ENCODE measurements around the gene ATP6V0A1. TPM values are rescaled to one million over a fixed set of nuclear protein-coding genes. Genes with fewer than 3 reads are reported as not detected.
A peak's percentile ranks its signal among the peaks of the same experiment; 100 is the strongest.

ATP6V0A1 gene
- total RNA-seq, 4 donors from 2014 or later = 51.9 to 74.9 (median 63.9) TPM

DNA sequence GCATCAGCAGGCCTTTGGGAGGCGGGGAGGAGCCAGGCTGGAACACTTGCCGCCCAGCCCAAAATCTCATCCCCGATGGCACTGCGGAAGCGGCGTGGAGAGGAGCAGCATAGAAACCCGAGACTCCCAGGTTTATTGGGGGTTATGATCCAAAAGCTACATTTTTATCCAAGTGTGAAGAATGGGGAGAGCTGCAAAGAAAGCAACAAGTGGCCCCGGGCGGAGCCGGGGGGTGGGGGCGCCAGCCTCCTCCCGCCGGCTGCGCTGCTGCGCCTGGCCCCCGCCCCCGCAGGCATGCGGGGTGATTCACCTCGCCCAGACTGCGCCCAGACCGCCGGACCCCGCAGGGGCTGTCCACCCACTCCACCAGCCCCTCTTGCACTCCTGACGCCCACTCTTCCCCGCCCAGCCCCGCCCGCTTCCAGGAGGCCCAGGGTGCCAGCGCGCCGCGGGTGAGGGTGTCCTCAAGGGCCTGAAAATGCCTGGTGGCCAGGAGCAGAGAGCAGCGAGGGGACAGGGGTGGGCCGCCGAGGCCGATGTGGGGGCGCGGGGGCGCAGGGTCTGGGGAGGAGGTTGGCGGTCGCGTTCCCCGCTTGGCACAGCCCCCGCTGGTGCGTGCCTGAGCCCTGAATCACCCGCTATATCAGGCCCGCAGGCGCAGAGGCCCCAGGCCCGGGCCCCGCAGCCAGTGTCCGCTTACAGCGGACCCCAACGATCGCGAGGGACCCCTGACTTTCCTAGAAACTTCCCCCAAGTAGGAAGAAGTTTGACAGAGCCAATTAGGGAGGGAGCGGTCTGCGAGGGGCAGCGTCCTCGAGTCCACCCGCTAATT, 37.0 kb upstream of the ATP6V0A1 start:
- TF ChIP-seq EP300 (IDR thresholded peaks at IDR 0.05) (no peak), POLR2AphosphoS5 (IDR thresholded peaks at IDR 0.05) (peak; percentile 8 to 56), POLR2A (IDR thresholded peaks at IDR 0.05; ENCODE audit: low read depth) (peak; percentile 8)
- TF ChIP-seq, protein P1, sequence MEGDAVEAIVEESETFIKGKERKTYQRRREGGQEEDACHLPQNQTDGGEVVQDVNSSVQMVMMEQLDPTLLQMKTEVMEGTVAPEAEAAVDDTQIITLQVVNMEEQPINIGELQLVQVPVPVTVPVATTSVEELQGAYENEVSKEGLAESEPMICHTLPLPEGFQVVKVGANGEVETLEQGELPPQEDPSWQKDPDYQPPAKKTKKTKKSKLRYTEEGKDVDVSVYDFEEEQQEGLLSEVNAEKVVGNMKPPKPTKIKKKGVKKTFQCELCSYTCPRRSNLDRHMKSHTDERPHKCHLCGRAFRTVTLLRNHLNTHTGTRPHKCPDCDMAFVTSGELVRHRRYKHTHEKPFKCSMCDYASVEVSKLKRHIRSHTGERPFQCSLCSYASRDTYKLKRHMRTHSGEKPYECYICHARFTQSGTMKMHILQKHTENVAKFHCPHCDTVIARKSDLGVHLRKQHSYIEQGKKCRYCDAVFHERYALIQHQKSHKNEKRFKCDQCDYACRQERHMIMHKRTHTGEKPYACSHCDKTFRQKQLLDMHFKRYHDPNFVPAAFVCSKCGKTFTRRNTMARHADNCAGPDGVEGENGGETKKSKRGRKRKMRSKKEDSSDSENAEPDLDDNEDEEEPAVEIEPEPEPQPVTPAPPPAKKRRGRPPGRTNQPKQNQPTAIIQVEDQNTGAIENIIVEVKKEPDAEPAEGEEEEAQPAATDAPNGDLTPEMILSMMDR (IDR thresholded peaks at IDR 0.05) = no peak
- WGBS = 0% methylated on average over 23 of the region's 59 CpGs
- intact Hi-C loops (cut with DNase I) = loop anchor here (5.0 kb wide), 1 partner anchor 36 kb away; the partner anchor contains the start of gene ATP6V0A1
- no peaks in the 10 kb centered on the region for H3K9me3 ChIP-seq
- no peaks in the 10 kb centered on the region for H3K27me3 ChIP-seq
- peaks cover 54 to 70% (median 68%) of the 10 kb centered on the region in 4 donors for H3K4me1 ChIP-seq
- no peaks in the 10 kb centered on the region for H3K36me3 ChIP-seq
- peak overlapping the region; percentile 83 to 99 (median 96) for H3K4me3 ChIP-seq
- H3K27ac ChIP-seq (replicated peaks in 1 of 4) = peak overlapping the region; percentile 97 to 100 (median 100)
- no peak for DNase-seq (ENCODE audit: extremely low spot score)

DNA sequence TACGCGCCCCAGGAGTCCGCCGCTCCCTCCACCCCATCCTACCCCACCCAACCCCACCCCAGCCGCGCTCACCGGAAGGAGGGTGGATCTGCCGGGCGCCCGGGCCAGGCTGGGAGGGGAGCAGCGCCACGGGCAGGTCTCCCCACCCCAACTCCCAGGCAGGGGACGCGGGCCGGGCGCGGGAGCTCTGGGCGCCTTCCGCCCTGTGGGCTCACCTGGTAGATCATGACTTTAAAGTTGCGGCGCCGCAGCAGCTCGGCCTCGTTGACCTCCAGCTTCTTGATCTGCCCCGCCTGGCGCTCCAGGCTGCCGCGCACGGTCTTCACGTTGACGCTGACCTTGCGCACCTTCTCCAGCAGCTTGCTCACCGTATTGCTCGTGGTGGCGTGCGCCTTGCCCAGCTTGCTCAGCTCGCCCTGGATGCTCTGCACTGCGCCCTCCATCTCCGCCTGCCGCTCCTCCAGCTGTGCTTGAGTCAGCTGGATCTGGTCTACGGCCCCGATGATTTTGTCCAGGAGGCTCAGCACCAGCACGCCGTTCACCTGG, 36.2 kb upstream of the ATP6V0A1 start:
- peaks cover 46 to 62% (median 60%) of the 10 kb centered on the region in 4 donors for H3K4me1 ChIP-seq
- H3K36me3 ChIP-seq = no peaks in the 10 kb centered on the region
- no peaks in the 10 kb centered on the region for H3K9me3 ChIP-seq
- no peaks in the 10 kb centered on the region for H3K27me3 ChIP-seq
- TF ChIP-seq POLR2A (IDR thresholded peaks at IDR 0.05; ENCODE audit: low read depth) = no peak
- TF ChIP-seq, protein P1 (IDR thresholded peaks at IDR 0.05) = no peak
- TF ChIP-seq POLR2AphosphoS5 (IDR thresholded peaks at IDR 0.05) = no peak
- TF ChIP-seq EP300 (IDR thresholded peaks at IDR 0.05) = no peak
- no peak for DNase-seq (ENCODE audit: extremely low spot score)
- H3K27ac ChIP-seq (replicated peaks in 1 of 4) = peak overlapping the region; percentile 97 to 100 (median 100)
- H3K4me3 ChIP-seq = peak overlapping the region; percentile 83 to 99 (median 96)
- intact Hi-C loops (cut with DNase I) = loop anchor here (5.0 kb wide), 1 partner anchor 35 kb away; the partner anchor contains the start of gene ATP6V0A1
- WGBS = no CpG with 5 or more reads among the region's 44 CpGs

DNA sequence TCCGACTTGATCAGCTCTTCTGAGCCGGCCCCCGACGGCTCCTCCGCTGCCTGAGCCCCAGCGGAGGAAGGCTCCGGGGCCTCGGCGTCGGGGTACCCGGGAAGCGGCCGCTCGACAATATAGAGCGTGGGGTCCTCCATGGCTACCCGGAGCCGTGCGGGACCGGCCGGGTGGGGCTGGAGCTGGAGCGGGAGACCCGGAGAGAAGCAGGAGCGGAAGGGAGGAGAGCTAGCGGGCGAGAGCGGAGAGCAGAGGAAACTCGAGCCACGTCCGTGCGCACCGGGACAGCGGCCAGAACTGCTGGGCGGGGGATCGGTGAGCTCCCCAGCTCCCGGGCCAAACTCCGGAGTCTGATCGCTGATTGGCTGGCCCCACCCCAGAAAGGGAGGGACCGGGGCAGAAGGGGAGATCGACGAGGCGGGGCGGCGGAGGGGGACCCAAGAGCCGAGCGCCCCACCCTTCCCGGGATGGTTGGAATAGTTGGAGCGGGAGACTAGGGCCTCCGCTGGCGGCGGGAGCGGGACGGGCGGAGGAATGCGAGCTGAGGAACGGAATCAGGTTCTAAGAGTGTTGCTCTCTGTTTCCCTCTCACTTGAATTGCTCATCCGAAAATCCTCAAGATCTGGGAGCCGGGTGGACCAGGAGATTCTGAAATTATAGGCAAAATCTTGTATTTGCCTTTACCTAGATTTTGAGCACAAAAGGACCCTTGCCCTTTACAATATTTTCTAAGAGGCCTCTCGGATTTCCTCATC, 35.5 kb upstream of the ATP6V0A1 start, which contains the start of gene CAVIN1:
CAVIN1 (minus strand) TSS at position 299 of the 755 bp plus-strand sequence; CDS start at position 140, 159 bp downstream.
- H3K27me3 ChIP-seq = no peaks in the 10 kb centered on the region
- H3K27ac ChIP-seq (replicated peaks in 1 of 4) = peak within 1 kb of the TSS; percentile 97 to 100 (median 100)
- H3K4me1 ChIP-seq = peaks cover 43 to 61% (median 59%) of the 10 kb centered on the region in 4 donors
- H3K9me3 ChIP-seq = no peaks in the 10 kb centered on the region
- DNase-seq (ENCODE audit: extremely low spot score) = peak; percentile 100
- H3K36me3 ChIP-seq = no peaks in the 10 kb centered on the region
- intact Hi-C loops (cut with DNase I) = loop anchor here (5.0 kb wide), 1 partner anchor 34 kb away; the partner anchor contains the start of gene ATP6V0A1
- TF ChIP-seq EP300 (IDR thresholded peaks at IDR 0.05) (no peak), POLR2AphosphoS5 (IDR thresholded peaks at IDR 0.05) (peak; percentile 99 to 100), POLR2A (IDR thresholded peaks at IDR 0.05; ENCODE audit: low read depth) (peak; percentile 96)
- TF ChIP-seq, protein P1 (IDR thresholded peaks at IDR 0.05) = peak in 1 of 3 experiments; percentile 21
- peak within 1 kb of the TSS; percentile 83 to 99 (median 96) for H3K4me3 ChIP-seq
- WGBS = 4% methylated on average over 35 of the region's 58 CpGs

DNA sequence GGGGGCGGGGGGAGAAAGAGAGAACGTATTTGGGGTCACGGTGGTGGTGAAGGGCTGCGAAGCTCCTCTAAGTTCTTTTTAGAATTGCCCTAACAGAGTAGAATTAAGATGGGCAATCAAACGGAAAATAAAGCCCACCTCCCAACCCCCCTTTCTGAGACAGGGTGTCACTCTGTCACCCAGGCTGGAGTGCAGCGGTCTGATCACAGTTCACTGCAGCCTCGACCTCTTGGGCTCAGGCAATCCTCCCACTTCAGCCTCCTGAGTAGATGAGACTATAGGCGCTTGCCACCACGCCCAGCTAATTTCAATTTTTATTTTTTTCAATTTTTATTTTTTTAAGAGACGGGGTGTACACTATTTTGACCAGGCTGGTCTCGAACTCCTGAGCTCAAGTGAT, 34.9 kb upstream of the ATP6V0A1 start:
- 55% methylated on average over 10 of the region's 11 CpGs for WGBS
- DNase-seq (ENCODE audit: extremely low spot score) = no peak
- Histone ChIP-seq H3K27me3 (no peaks in the 10 kb centered on the region), H3K9me3 (no peaks in the 10 kb centered on the region), H3K4me3 (peak overlapping the region; percentile 83 to 99 (median 96)), H3K27ac (replicated peaks in 1 of 4) (peak overlapping the region; percentile 97 to 100 (median 100)), H3K4me1 (peaks cover 43 to 61% (median 59%) of the 10 kb centered on the region in 4 donors), H3K36me3 (no peaks in the 10 kb centered on the region)
- no peak for TF ChIP-seq POLR2A (IDR thresholded peaks at IDR 0.05; ENCODE audit: low read depth)
- TF ChIP-seq EP300 (IDR thresholded peaks at IDR 0.05) = no peak
- TF ChIP-seq, protein P1 (IDR thresholded peaks at IDR 0.05) = no peak
- TF ChIP-seq POLR2AphosphoS5 (IDR thresholded peaks at IDR 0.05) = no peak
- intact Hi-C loops (cut with DNase I) = loop anchor here (5.0 kb wide), 1 partner anchor 34 kb away; the partner anchor contains the start of gene ATP6V0A1
